GM23248 (cell line): ENCODE data around the gene TARP.
"Not testable (repeated sequence)": the region's sequence is repeated elsewhere in the genome, so short reads cannot be mapped to it uniquely, and the experiment has no call there.

ENCODE experiments used
- DNase-seq: peaks from one replicate; pipeline ENCODE4 v3.0.0-alpha.2; 2015
- H2AFZ ChIP-seq: fragments of 200-600 bp; sonication (generic); 2 replicates; pipeline ENCODE4 v1.6.1; 2016; ENCODE audit warnings: antibody characterized with exemption
- H3F3A ChIP-seq: fragments of 200-600 bp; sonication (generic); 2 replicates; pipeline ENCODE4 v1.6.1; 2016; ENCODE audit warnings: mild to moderate bottlenecking, antibody characterized with exemption, mixed run types; ENCODE audit not compliant: insufficient read depth
- H3K27ac ChIP-seq: fragments of 200-600 bp; sonication (generic); 2 replicates; pipeline ENCODE4 v1.5.1; 2016; ENCODE audit warnings: mild to moderate bottlenecking
- H3K27me3 ChIP-seq: fragments of 200-600 bp; sonication (generic); replicated peaks from 2 replicates; pipeline ENCODE4 v1.6.1; 2016; ENCODE audit warnings: mild to moderate bottlenecking; ENCODE audit not compliant: insufficient read depth
- H3K36me3 ChIP-seq: fragments of 200-600 bp; sonication (generic); 2 replicates; pipeline ENCODE4 v1.6.1; 2016; ENCODE audit warnings: low read depth, mild to moderate bottlenecking
- H3K4me1 ChIP-seq: fragments of 200-600 bp; sonication (generic); 2 replicates; pipeline ENCODE4 v1.6.1; 2016; ENCODE audit warnings: mild to moderate bottlenecking; ENCODE audit not compliant: insufficient read depth
- H3K4me2 ChIP-seq: fragments of 200-600 bp; sonication (generic); one replicate; pipeline ENCODE4 v1.6.1; 2016; ENCODE audit warnings: mild to moderate bottlenecking; ENCODE audit not compliant: unreplicated experiment
- H3K4me3 ChIP-seq: fragments of 200-600 bp; sonication (generic); 2 replicates; pipeline ENCODE4 v1.5.1; 2016; ENCODE audit warnings: mild to moderate bottlenecking
- H3K79me2 ChIP-seq: fragments of 200-600 bp; sonication (generic); 2 replicates; pipeline ENCODE4 v1.6.1; 2016; ENCODE audit warnings: mild to moderate bottlenecking; ENCODE audit not compliant: insufficient read depth
- H3K9ac ChIP-seq: fragments of 200-600 bp; sonication (generic); 2 replicates; pipeline ENCODE4 v1.6.1; 2016; ENCODE audit warnings: mild to moderate bottlenecking
- H3K9me2 ChIP-seq: fragments of 200-600 bp; sonication (generic); 2 replicates; pipeline ENCODE4 v1.6.1; 2016; ENCODE audit warnings: mixed run types, mild to moderate bottlenecking, moderate library complexity; ENCODE audit not compliant: insufficient read depth
- H3K9me3 ChIP-seq: fragments of 200-600 bp; sonication (generic); one replicate; pipeline ENCODE4 v1.6.1; 2017; ENCODE audit warnings: low read depth
- H4K20me1 ChIP-seq: fragments of 200-600 bp; sonication (generic); 2 replicates; pipeline ENCODE4 v1.6.0; 2016; ENCODE audit not compliant: insufficient read depth
- EZH2 ChIP-seq: fragments of 200-600 bp; sonication (generic); IDR thresholded peaks from 2 replicates; pipeline ENCODE4 v1.6.1; 2018; ENCODE audit warnings: antibody characterized with exemption, mild to moderate bottlenecking; ENCODE audit not compliant: insufficient read depth, poor library complexity, severe bottlenecking
- EZH2phosphoT487 ChIP-seq: fragments of 200-600 bp; sonication (generic); IDR thresholded peaks from 2 replicates; pipeline ENCODE4 v1.6.1; 2018; ENCODE audit warnings: antibody characterized with exemption, moderate library complexity, mild to moderate bottlenecking, low read depth; ENCODE audit not compliant: insufficient read depth
- WGBS, 2 experiments: methylation state at CpG; one replicate each; pipeline ENCODE4 v1.1.6; 2015 to 2017; ENCODE audit warnings: low lambda C conversion rate in 2 of 2, low coverage in 1 of 2; ENCODE audit errors: missing lambda C conversion rate in 2 of 2; 5-methylcytosine and 5-hydroxymethylcytosine counted together
- in situ Hi-C: fragments of 300-500 bp; cut with MboI; formaldehyde crosslinking; loops from 2 replicates; pipeline ENCODE4 v1.15.0; 2020

Gene TARP

GRCh38 chr7:38248069-38248567 lies 25.3 kb downstream of the TARP start:
- no peaks in the 10 kb centered on the region for H3K9me3 ChIP-seq
- no peaks in the 10 kb centered on the region for H3K36me3 ChIP-seq
- H3K4me3 ChIP-seq: no peak overlapping the region
- DNase-seq: no peak
- H3K79me2 ChIP-seq: no peaks in the 10 kb centered on the region
- peaks cover 10% of the 10 kb centered on the region for H3K27me3 ChIP-seq
- H3K4me1 ChIP-seq: no peaks in the 10 kb centered on the region
- H3K4me2 ChIP-seq: no peak overlapping the region
- TF ChIP-seq EZH2phosphoT487 (no peak), EZH2 (no peak)
- no peak overlapping the region for H3K27ac ChIP-seq
- no peak overlapping the region for H3K9ac ChIP-seq
- in situ Hi-C loops: no loop called here
- 56 to 64% methylated on average over 5 of the region's 5 CpGs for WGBS, 2 experiments
- no peaks in the 10 kb centered on the region for H4K20me1 ChIP-seq
- no peaks in the 10 kb centered on the region for H3K9me2 ChIP-seq
- H3F3A ChIP-seq: no peaks in the 10 kb centered on the region
- no peak overlapping the region for H2AFZ ChIP-seq

- H3K4me2 ChIP-seq: no peak overlapping the region
- no peak for DNase-seq
- H3K9me3 ChIP-seq: no peaks in the 10 kb centered on the region
- no peak overlapping the region for H3K4me3 ChIP-seq
- H3K9me2 ChIP-seq: no peaks in the 10 kb centered on the region
- H3K36me3 ChIP-seq: no peaks in the 10 kb centered on the region
- H3K9ac ChIP-seq: no peak overlapping the region
- no peaks in the 10 kb centered on the region for H3K79me2 ChIP-seq
- H3K4me1 ChIP-seq: no peaks in the 10 kb centered on the region
- no peak for TF ChIP-seq EZH2
- TF ChIP-seq EZH2phosphoT487: no peak
- peaks cover 10% of the 10 kb centered on the region for H3K27me3 ChIP-seq
- no peaks in the 10 kb centered on the region for H3F3A ChIP-seq
- H3K27ac ChIP-seq: no peak overlapping the region
- no peaks in the 10 kb centered on the region for H4K20me1 ChIP-seq
- in situ Hi-C loops: no loop called here
- no peak overlapping the region for H2AFZ ChIP-seq
- 38% methylated on average over 3 of the region's 3 CpGs for WGBS, 2 experiments
Measured at GRCh38 chr7:38245409-38245977, 27.9 kb downstream of the TARP start.

- Histone ChIP-seq H3K9me3 (no peaks in the 10 kb centered on the region), H3K4me3 (no peak overlapping the region), H3K4me2 (no peak overlapping the region), H3K9ac (no peak overlapping the region), H3K27me3 (peaks cover 10% of the 10 kb centered on the region), H3K9me2 (no peaks in the 10 kb centered on the region), H2AFZ (no peak overlapping the region), H3K79me2 (no peaks in the 10 kb centered on the region), H3K36me3 (no peaks in the 10 kb centered on the region), H3K27ac (no peak overlapping the region), H4K20me1 (no peaks in the 10 kb centered on the region), H3F3A (no peaks in the 10 kb centered on the region), H3K4me1 (no peaks in the 10 kb centered on the region)
- no peak for DNase-seq
- no peak for TF ChIP-seq EZH2phosphoT487
- no peak for TF ChIP-seq EZH2
- WGBS, 2 experiments: 65% methylated on average over 14 of the region's 14 CpGs
- in situ Hi-C loops: no loop called here
Measured at GRCh38 chr7:38244516-38244915, 28.9 kb downstream of the TARP start.

- H3K9me3 ChIP-seq, DNase-seq, H3K9ac ChIP-seq, H3F3A ChIP-seq, H3K27ac ChIP-seq, H3K4me1 ChIP-seq, H4K20me1 ChIP-seq, H2AFZ ChIP-seq, H3K27me3 ChIP-seq, H3K36me3 ChIP-seq, H3K9me2 ChIP-seq, H3K4me2 ChIP-seq, H3K79me2 ChIP-seq, H3K4me3 ChIP-seq, in situ Hi-C loops: not testable (repeated sequence)
- 49 to 51% methylated on average over 5 of the region's 5 CpGs for WGBS, 2 experiments
Measured at GRCh38 chr7:38243345-38243744, 30.1 kb downstream of the TARP start.

GRCh38 chr7:38242814-38243213 lies 30.6 kb downstream of the TARP start:
- 53 to 55% methylated on average over 6 of the region's 6 CpGs for WGBS, 2 experiments
- Histone ChIP-seq H3K9me2 (no peaks in the 10 kb centered on the region), H3K79me2 (no peaks in the 10 kb centered on the region), H2AFZ (no peak overlapping the region), H3K9me3 (no peaks in the 10 kb centered on the region), H4K20me1 (no peaks in the 10 kb centered on the region), H3K4me2 (no peak overlapping the region), H3K36me3 (no peaks in the 10 kb centered on the region), H3K9ac (no peak overlapping the region), H3K4me3 (no peak overlapping the region), H3K27ac (no peak overlapping the region), H3K27me3 (peaks cover 10% of the 10 kb centered on the region; the same call in 1 of the 2 replicates), H3F3A (no peaks in the 10 kb centered on the region), H3K4me1 (no peaks in the 10 kb centered on the region)
- TF ChIP-seq EZH2phosphoT487 (no peak), EZH2 (no peak)
- no peak for DNase-seq
- in situ Hi-C loops: no loop called here
